Measurements from ENCODE around the gene KIRREL1.

Gene KIRREL1

GRCh38 chr1:158131217-158131616 is 137.8 kb downstream of the KIRREL1 start:
- H3K27me3 ChIP-seq (ENCODE audit: insufficient read depth, insufficient read length): no peaks in the 10 kb centered on the region
- no peaks in the 10 kb centered on the region for H3K9me3 ChIP-seq (ENCODE audit: insufficient read depth, low read length)
- H3K4me1 ChIP-seq (ENCODE audit: insufficient read depth, insufficient read length): no peaks in the 10 kb centered on the region
- no peak for DNase-seq (ENCODE audit: low read depth, low spot score)
- H3K9ac ChIP-seq (ENCODE audit: insufficient read length, low read depth): no peak overlapping the region
- H3K36me3 ChIP-seq (ENCODE audit: insufficient read depth, insufficient read length, low read length): no peaks in the 10 kb centered on the region
- H3K4me3 ChIP-seq (ENCODE audit: insufficient read length, low read depth): no peak overlapping the region
- TF ChIP-seq ZNF274 (IDR thresholded peaks at IDR 0.05; ENCODE audit: low read depth, low read length): no peak
- no peak for TF ChIP-seq YY1 (IDR thresholded peaks at IDR 0.05; ENCODE audit: insufficient read depth, insufficient read length)
- no peak for TF ChIP-seq SUZ12 (IDR thresholded peaks at IDR 0.05; ENCODE audit: extremely low read depth, insufficient read depth, insufficient read length)

GRCh38 chr1:158140764-158141192 is 147.3 kb downstream of the KIRREL1 start:
- no peaks in the 10 kb centered on the region for H3K4me1 ChIP-seq (ENCODE audit: insufficient read depth, insufficient read length)
- no peak overlapping the region for H3K4me3 ChIP-seq (ENCODE audit: insufficient read length, low read depth)
- H3K9me3 ChIP-seq (ENCODE audit: insufficient read depth, low read length): no peaks in the 10 kb centered on the region
- DNase-seq (ENCODE audit: low read depth, low spot score): no peak
- H3K36me3 ChIP-seq (ENCODE audit: insufficient read depth, insufficient read length, low read length): no peaks in the 10 kb centered on the region
- H3K27me3 ChIP-seq (ENCODE audit: insufficient read depth, insufficient read length): no peaks in the 10 kb centered on the region
- TF ChIP-seq SUZ12 (IDR thresholded peaks at IDR 0.05; ENCODE audit: extremely low read depth, insufficient read depth, insufficient read length): no peak
- TF ChIP-seq ZNF274 (IDR thresholded peaks at IDR 0.05; ENCODE audit: low read depth, low read length): no peak
- H3K9ac ChIP-seq (ENCODE audit: insufficient read length, low read depth): no peak overlapping the region

GRCh38 chr1:158145173-158145719 is 151.8 kb downstream of the KIRREL1 start:
- no peak overlapping the region for H3K9ac ChIP-seq (ENCODE audit: insufficient read length, low read depth)
- H3K27me3 ChIP-seq (ENCODE audit: insufficient read depth, insufficient read length): no peaks in the 10 kb centered on the region
- no peak overlapping the region for H3K4me3 ChIP-seq (ENCODE audit: insufficient read length, low read depth)
- H3K9me3 ChIP-seq (ENCODE audit: insufficient read depth, low read length): peaks cover 4% of the 10 kb centered on the region; the same call in 1 of the 2 replicates
- H3K4me1 ChIP-seq (ENCODE audit: insufficient read depth, insufficient read length): no peaks in the 10 kb centered on the region
- no peak for DNase-seq (ENCODE audit: low read depth, low spot score)
- no peaks in the 10 kb centered on the region for H3K36me3 ChIP-seq (ENCODE audit: insufficient read depth, insufficient read length, low read length)
- TF ChIP-seq SUZ12 (IDR thresholded peaks at IDR 0.05; ENCODE audit: extremely low read depth, insufficient read depth, insufficient read length) (no peak), ZNF274 (IDR thresholded peaks at IDR 0.05; ENCODE audit: low read depth, low read length) (no peak), YY1 (IDR thresholded peaks at IDR 0.05; ENCODE audit: insufficient read depth, insufficient read length) (no peak)

GRCh38 chr1:158146165-158146564 is 152.7 kb downstream of the KIRREL1 start:
- H3K9ac ChIP-seq (ENCODE audit: insufficient read length, low read depth): no peak overlapping the region
- H3K4me3 ChIP-seq (ENCODE audit: insufficient read length, low read depth): no peak overlapping the region
- H3K36me3 ChIP-seq (ENCODE audit: insufficient read depth, insufficient read length, low read length): no peaks in the 10 kb centered on the region
- DNase-seq (ENCODE audit: low read depth, low spot score): no peak
- TF ChIP-seq YY1 (IDR thresholded peaks at IDR 0.05; ENCODE audit: insufficient read depth, insufficient read length): no peak
- no peak for TF ChIP-seq SUZ12 (IDR thresholded peaks at IDR 0.05; ENCODE audit: extremely low read depth, insufficient read depth, insufficient read length)
- no peak for TF ChIP-seq ZNF274 (IDR thresholded peaks at IDR 0.05; ENCODE audit: low read depth, low read length)
- peaks cover 4% of the 10 kb centered on the region; the same call in 1 of the 2 replicates for H3K9me3 ChIP-seq (ENCODE audit: insufficient read depth, low read length)
- H3K4me1 ChIP-seq (ENCODE audit: insufficient read depth, insufficient read length): no peaks in the 10 kb centered on the region
- H3K27me3 ChIP-seq (ENCODE audit: insufficient read depth, insufficient read length): no peaks in the 10 kb centered on the region

- Histone ChIP-seq H3K9me3 (ENCODE audit: insufficient read depth, low read length) (peaks cover 4% of the 10 kb centered on the region; the same call in 1 of the 2 replicates), H3K36me3 (ENCODE audit: insufficient read depth, insufficient read length, low read length) (no peaks in the 10 kb centered on the region), H3K4me1 (ENCODE audit: insufficient read depth, insufficient read length) (no peaks in the 10 kb centered on the region), H3K4me3 (ENCODE audit: insufficient read length, low read depth) (no peak overlapping the region), H3K27me3 (ENCODE audit: insufficient read depth, insufficient read length) (no peaks in the 10 kb centered on the region), H3K9ac (ENCODE audit: insufficient read length, low read depth) (no peak overlapping the region)
- no peak for DNase-seq (ENCODE audit: low read depth, low spot score)
- TF ChIP-seq YY1 (IDR thresholded peaks at IDR 0.05; ENCODE audit: insufficient read depth, insufficient read length) (no peak), ZNF274 (IDR thresholded peaks at IDR 0.05; ENCODE audit: low read depth, low read length) (no peak)
These were observed 153.3 kb downstream of the KIRREL1 start for GRCh38 chr1:158146739-158147138.

- H3K9me3 ChIP-seq (ENCODE audit: insufficient read depth, low read length): peaks cover 4% of the 10 kb centered on the region; the same call in 1 of the 2 replicates
- no peak overlapping the region for H3K9ac ChIP-seq (ENCODE audit: insufficient read length, low read depth)
- DNase-seq (ENCODE audit: low read depth, low spot score): no peak
- no peaks in the 10 kb centered on the region for H3K27me3 ChIP-seq (ENCODE audit: insufficient read depth, insufficient read length)
- TF ChIP-seq SUZ12 (IDR thresholded peaks at IDR 0.05; ENCODE audit: extremely low read depth, insufficient read depth, insufficient read length): no peak
- no peak for TF ChIP-seq YY1 (IDR thresholded peaks at IDR 0.05; ENCODE audit: insufficient read depth, insufficient read length)
- no peak for TF ChIP-seq ZNF274 (IDR thresholded peaks at IDR 0.05; ENCODE audit: low read depth, low read length)
- no peaks in the 10 kb centered on the region for H3K36me3 ChIP-seq (ENCODE audit: insufficient read depth, insufficient read length, low read length)
- no peak overlapping the region for H3K4me3 ChIP-seq (ENCODE audit: insufficient read length, low read depth)
- no peaks in the 10 kb centered on the region for H3K4me1 ChIP-seq (ENCODE audit: insufficient read depth, insufficient read length)
These were observed 154.0 kb downstream of the KIRREL1 start for GRCh38 chr1:158147401-158147800.

- no peak for DNase-seq (ENCODE audit: low read depth, low spot score)
- TF ChIP-seq SUZ12 (IDR thresholded peaks at IDR 0.05; ENCODE audit: extremely low read depth, insufficient read depth, insufficient read length): no peak
- TF ChIP-seq ZNF274 (IDR thresholded peaks at IDR 0.05; ENCODE audit: low read depth, low read length): no peak
- no peak for TF ChIP-seq YY1 (IDR thresholded peaks at IDR 0.05; ENCODE audit: insufficient read depth, insufficient read length)
- no peaks in the 10 kb centered on the region for H3K36me3 ChIP-seq (ENCODE audit: insufficient read depth, insufficient read length, low read length)
- no peaks in the 10 kb centered on the region for H3K4me1 ChIP-seq (ENCODE audit: insufficient read depth, insufficient read length)
- no peaks in the 10 kb centered on the region for H3K27me3 ChIP-seq (ENCODE audit: insufficient read depth, insufficient read length)
- no peak overlapping the region for H3K9ac ChIP-seq (ENCODE audit: insufficient read length, low read depth)
- H3K9me3 ChIP-seq (ENCODE audit: insufficient read depth, low read length): peaks cover 4% of the 10 kb centered on the region; the same call in 1 of the 2 replicates
- no peak overlapping the region for H3K4me3 ChIP-seq (ENCODE audit: insufficient read length, low read depth)
These were observed 154.4 kb downstream of the KIRREL1 start for GRCh38 chr1:158147869-158148268.

Measured in NT2/D1 (cell line).